GM18870 (cell line): Measurements from ENCODE around the gene NDUFA8.

ENCODE experiments used
- ATAC-seq: cut with Tn5 transposase; IDR thresholded peaks from one replicate; pipeline ENCODE4 v1.9.1; 2021; ENCODE audit warnings: moderate library complexity; ENCODE audit not compliant: unreplicated experiment

The NDUFA8 gene

GRCh38 chr9:122102156-122102555, 57.4 kb downstream of the NDUFA8 start:
- no peak for ATAC-seq

- ATAC-seq: no peak
Measured at GRCh38 chr9:122100756-122101155, 58.8 kb downstream of the NDUFA8 start.

- no peak for ATAC-seq
Measured at GRCh38 chr9:122099271-122099869, 60.2 kb downstream of the NDUFA8 start.

- no peak for ATAC-seq
Measured at GRCh38 chr9:122097679-122098315, 61.8 kb downstream of the NDUFA8 start.

- ATAC-seq: no peak
Measured at GRCh38 chr9:122096620-122097415, 62.8 kb downstream of the NDUFA8 start.

GRCh38 chr9:122095010-122095767, 64.4 kb downstream of the NDUFA8 start:
- ATAC-seq: no peak
